ENCODE results near the gene NUCB1. TPM values are rescaled to one million over a fixed set of nuclear protein-coding genes. Genes with fewer than 3 reads are reported as not detected.

NUCB1 gene
- total and polyA plus RNA-seq, 9 of the 15 experiments (the other 6 are each of a cell fraction or from before 2014, with no cell fraction given) = 3.1 to 153 (median 71.7) TPM

- TF ChIP-seq ZBTB33 (CRISPR knock-in tag; IDR thresholded peaks at IDR 0.05) (no peak), ARID4B (CRISPR knock-in tag; IDR thresholded peaks at IDR 0.05) (peak; percentile 35), ATF6 (CRISPR knock-in tag; IDR thresholded peaks at IDR 0.05) (no peak), PHB (CRISPR knock-in tag; IDR thresholded peaks at IDR 0.05) (no peak), ZNF77 (CRISPR knock-in tag; IDR thresholded peaks at IDR 0.05) (no peak), GATA2 (CRISPR knock-in tag; IDR thresholded peaks at IDR 0.05) (no peak), ZNF395 (CRISPR knock-in tag; IDR thresholded peaks at IDR 0.05) (0 out of 2 replicates have a peak, but pooled peaks have one; percentile 26), NFIX (CRISPR knock-in tag; IDR thresholded peaks at IDR 0.05; ENCODE audit: low read depth) (no peak), SNRNP70 (optimal IDR thresholded peaks at IDR 0.05; ENCODE audit: low read depth, low read length) (no peak), HBP1 (CRISPR knock-in tag; IDR thresholded peaks at IDR 0.05) (no peak), TCF3 (CRISPR knock-in tag; IDR thresholded peaks at IDR 0.05) (no peak), MAZ (CRISPR knock-in tag; conservative IDR thresholded peaks at IDR 0.05 in 1 of 2, IDR thresholded peaks at IDR 0.05 in 1 of 2) (peak in 1 of 2 experiments; percentile 41; a peak in 2 of 4 replicates), STAT5A (IDR thresholded peaks at IDR 0.05; ENCODE audit: borderline replicate concordance, low read length) (no peak), TAF1 (IDR thresholded peaks at IDR 0.05; ENCODE audit: control insufficient read depth, extremely low read depth, insufficient read depth, low read length, severe bottlenecking) (peak; percentile 61), GATAD2B (IDR thresholded peaks at IDR 0.05; ENCODE audit: borderline replicate concordance) (no peak)
Measured at GRCh38 chr19:48859711-48860572, 40.2 kb upstream of the NUCB1 start (continued).
